DND-41 (cell line): ENCODE data around the gene RGS12.

ENCODE experiments used
- ATAC-seq: fragments of 200-7000 bp; cut with Tn5 transposase; 3 replicates; pipeline ENCODE4 v1.9.1; 2021; ENCODE audit warnings: low read depth; ENCODE audit not compliant: insufficient read depth
- DNase-seq: peaks from one replicate; pipeline ENCODE4 v3.0.0-alpha.2; 2020
- H2AFZ ChIP-seq: 2 replicates; pipeline ENCODE4 v1.6.0; 2012; ENCODE audit warnings: low read depth, low read length
- H3K27ac ChIP-seq: 2 replicates; pipeline ENCODE4 v1.5.1; 2012; ENCODE audit warnings: low read length, inconsistent platforms
- H3K27me3 ChIP-seq: fragments of 200-600 bp; sonication (generic); 2 replicates; pipeline ENCODE4 v1.6.0; 2012; ENCODE audit warnings: low read length, mild to moderate bottlenecking, inconsistent platforms; ENCODE audit not compliant: insufficient read depth, poor library complexity
- H3K36me3 ChIP-seq: 2 replicates; pipeline ENCODE4 v1.5.1; 2012; ENCODE audit warnings: low read length, inconsistent platforms; ENCODE audit not compliant: insufficient read depth
- H3K4me1 ChIP-seq: 2 replicates; pipeline ENCODE4 v1.5.1; 2012; ENCODE audit warnings: mild to moderate bottlenecking, low read length; ENCODE audit not compliant: insufficient read depth
- H3K4me2 ChIP-seq: 2 replicates; pipeline ENCODE4 v1.6.0; 2012; ENCODE audit warnings: mild to moderate bottlenecking, moderate library complexity, low read length, inconsistent platforms; ENCODE audit not compliant: insufficient read depth
- H3K4me3 ChIP-seq, 2 experiments: fragments of 200-600 bp in 1 of 2; shearing (Covaris generic) in 1 of 2; 2 replicates each; pipeline ENCODE4 v1.5.1; 2012 to 2016; ENCODE audit warnings: inconsistent platforms in 2 of 2, low read length in 2 of 2, mild to moderate bottlenecking in 2 of 2, low read depth in 1 of 2, moderate library complexity in 1 of 2
- H3K79me2 ChIP-seq: 2 replicates; pipeline ENCODE4 v1.6.0; 2012; ENCODE audit warnings: low read length, inconsistent platforms; ENCODE audit not compliant: insufficient read depth
- H3K9ac ChIP-seq: 2 replicates; pipeline ENCODE4 v1.6.0; 2012; ENCODE audit warnings: low read depth, mild to moderate bottlenecking, inconsistent platforms, low read length, moderate library complexity
- H3K9me3 ChIP-seq: 2 replicates; pipeline ENCODE4 v1.5.1; 2012; ENCODE audit warnings: low read length, moderate library complexity, mild to moderate bottlenecking, inconsistent platforms; ENCODE audit not compliant: insufficient read depth, severe bottlenecking
- H4K20me1 ChIP-seq: 2 replicates; pipeline ENCODE4 v1.6.0; 2012; ENCODE audit warnings: low read length; ENCODE audit not compliant: insufficient read depth
- EZH2 ChIP-seq: IDR thresholded peaks from 3 replicates; pipeline ENCODE4 v1.6.1; 2012; ENCODE audit warnings: borderline replicate concordance, low read depth, mild to moderate bottlenecking, moderate library complexity, low read length, inconsistent platforms; ENCODE audit not compliant: severe bottlenecking
- TF ChIP-seq, protein P1 (sequence below): IDR thresholded peaks from 2 replicates; pipeline ENCODE4 v1.5.1; 2012; ENCODE audit warnings: borderline replicate concordance, low read length, moderate library complexity, mild to moderate bottlenecking; ENCODE audit not compliant: poor library complexity, severe bottlenecking; ENCODE audit errors: extremely low read depth

Gene RGS12

DNA sequence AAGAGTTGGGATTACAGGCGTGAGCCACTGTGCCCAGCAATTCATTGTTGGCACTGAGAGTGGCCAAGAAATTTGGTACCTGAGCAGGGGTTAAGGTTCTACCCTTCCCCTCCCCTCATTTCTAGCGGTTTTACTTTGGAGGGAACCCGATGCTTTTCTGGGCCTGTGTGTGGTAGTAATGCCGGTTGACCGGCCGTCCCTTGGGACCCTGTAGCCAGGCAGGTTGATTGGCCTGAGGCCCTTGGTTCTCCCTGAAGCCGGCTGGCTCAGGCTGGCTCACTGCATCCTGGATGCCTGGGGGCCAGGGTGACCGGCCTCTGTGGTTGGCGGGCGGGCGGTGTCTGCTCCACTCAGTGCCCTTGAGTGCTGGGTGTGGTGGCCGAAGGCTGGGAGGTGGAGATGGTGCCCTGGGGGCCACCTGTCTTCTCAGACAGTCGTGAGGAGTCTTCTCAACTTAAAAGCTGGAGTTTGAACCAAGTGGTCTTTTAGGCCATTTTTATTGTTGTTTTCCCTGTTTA, 45.6 kb downstream of the RGS12 start:
- Histone ChIP-seq H3K27ac (no peak overlapping the region), H3K4me2 (no peak overlapping the region), H2AFZ (no peak overlapping the region), H3K9ac (no peak overlapping the region), H3K36me3 (no peaks in the 10 kb centered on the region), H3K4me1 (no peaks in the 10 kb centered on the region), H3K27me3 (no peaks in the 10 kb centered on the region), H3K9me3 (no peaks in the 10 kb centered on the region), H4K20me1 (peaks cover 18% of the 10 kb centered on the region), H3K4me3 (no peak overlapping the region), H3K79me2 (no peaks in the 10 kb centered on the region)
- no peak for DNase-seq
- TF ChIP-seq EZH2, result no peak
- TF ChIP-seq, protein P1, sequence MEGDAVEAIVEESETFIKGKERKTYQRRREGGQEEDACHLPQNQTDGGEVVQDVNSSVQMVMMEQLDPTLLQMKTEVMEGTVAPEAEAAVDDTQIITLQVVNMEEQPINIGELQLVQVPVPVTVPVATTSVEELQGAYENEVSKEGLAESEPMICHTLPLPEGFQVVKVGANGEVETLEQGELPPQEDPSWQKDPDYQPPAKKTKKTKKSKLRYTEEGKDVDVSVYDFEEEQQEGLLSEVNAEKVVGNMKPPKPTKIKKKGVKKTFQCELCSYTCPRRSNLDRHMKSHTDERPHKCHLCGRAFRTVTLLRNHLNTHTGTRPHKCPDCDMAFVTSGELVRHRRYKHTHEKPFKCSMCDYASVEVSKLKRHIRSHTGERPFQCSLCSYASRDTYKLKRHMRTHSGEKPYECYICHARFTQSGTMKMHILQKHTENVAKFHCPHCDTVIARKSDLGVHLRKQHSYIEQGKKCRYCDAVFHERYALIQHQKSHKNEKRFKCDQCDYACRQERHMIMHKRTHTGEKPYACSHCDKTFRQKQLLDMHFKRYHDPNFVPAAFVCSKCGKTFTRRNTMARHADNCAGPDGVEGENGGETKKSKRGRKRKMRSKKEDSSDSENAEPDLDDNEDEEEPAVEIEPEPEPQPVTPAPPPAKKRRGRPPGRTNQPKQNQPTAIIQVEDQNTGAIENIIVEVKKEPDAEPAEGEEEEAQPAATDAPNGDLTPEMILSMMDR, result no peak
- ATAC-seq, result no peak

DNA sequence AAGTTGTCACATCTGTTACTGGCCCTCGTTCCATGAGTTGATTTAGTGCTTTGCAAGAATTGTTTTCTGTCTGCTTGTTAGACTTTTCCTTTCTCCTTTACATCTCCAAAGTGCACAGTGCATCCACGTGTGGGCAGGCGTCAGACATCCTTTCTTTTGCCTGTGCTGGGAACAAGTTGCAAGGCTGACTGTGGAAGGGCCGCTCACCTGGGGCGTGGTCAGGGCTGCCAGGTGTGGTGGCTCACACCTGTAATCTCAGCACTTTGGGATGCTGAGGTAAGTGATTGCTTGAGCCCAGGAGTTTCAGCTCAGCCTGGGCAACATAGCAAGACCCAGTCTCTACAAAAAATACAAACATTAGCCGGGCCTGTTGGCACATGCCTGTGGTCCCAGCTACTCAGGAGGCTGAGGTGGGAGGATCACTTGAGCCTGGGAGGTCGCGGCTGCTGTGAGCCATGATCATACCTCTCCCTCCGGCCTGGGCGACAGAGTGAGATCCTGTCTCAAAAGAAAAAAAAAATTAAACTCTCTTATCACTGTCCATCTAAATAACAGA, 46.2 kb downstream of the RGS12 start:
- H3K9me3 ChIP-seq, result no peaks in the 10 kb centered on the region
- no peaks in the 10 kb centered on the region for H3K36me3 ChIP-seq
- TF ChIP-seq EZH2, result no peak
- TF ChIP-seq, protein P1, result no peak
- no peak overlapping the region for H3K4me2 ChIP-seq
- no peak overlapping the region for H3K4me3 ChIP-seq
- no peak for ATAC-seq
- H2AFZ ChIP-seq, result no peak overlapping the region
- H3K9ac ChIP-seq, result no peak overlapping the region
- H3K27ac ChIP-seq, result no peak overlapping the region
- no peaks in the 10 kb centered on the region for H3K79me2 ChIP-seq
- no peaks in the 10 kb centered on the region for H3K27me3 ChIP-seq
- H3K4me1 ChIP-seq, result no peaks in the 10 kb centered on the region
- DNase-seq, result no peak
- peaks cover 18% of the 10 kb centered on the region for H4K20me1 ChIP-seq

DNA sequence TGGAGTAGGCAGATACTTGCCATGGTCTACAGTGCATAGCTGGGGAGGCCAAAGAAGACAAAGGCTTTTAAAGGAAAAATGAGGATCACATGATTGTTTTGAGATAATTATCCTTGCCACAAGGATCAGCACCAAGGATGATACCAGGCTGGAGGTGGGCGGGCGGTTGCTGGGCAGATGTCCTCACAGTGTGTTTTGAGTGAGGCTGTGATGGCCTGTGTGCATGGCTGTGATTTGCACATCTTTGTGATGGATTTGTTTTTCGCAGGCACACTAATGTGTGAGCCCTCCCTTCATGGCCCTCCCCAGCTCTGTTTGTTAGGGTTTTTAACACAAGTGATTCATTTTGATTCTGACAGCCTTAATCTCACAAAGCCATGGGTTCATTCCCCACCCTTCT, 46.8 kb downstream of the RGS12 start:
- Histone ChIP-seq H3K4me3 (no peak overlapping the region), H3K9ac (no peak overlapping the region), H3K79me2 (no peaks in the 10 kb centered on the region), H3K4me1 (no peaks in the 10 kb centered on the region), H4K20me1 (peaks cover 20% of the 10 kb centered on the region), H3K36me3 (no peaks in the 10 kb centered on the region), H2AFZ (no peak overlapping the region), H3K9me3 (no peaks in the 10 kb centered on the region), H3K4me2 (no peak overlapping the region), H3K27me3 (no peaks in the 10 kb centered on the region), H3K27ac (no peak overlapping the region)
- DNase-seq (no peak), ATAC-seq (no peak)
- no peak for TF ChIP-seq EZH2
- TF ChIP-seq, protein P1, result no peak
